Measurements from ENCODE around the gene SHISA9. TPM values are rescaled to one million over a fixed set of nuclear protein-coding genes. Genes with fewer than 3 reads are reported as not detected.
"Not testable (repeated sequence)": the region's sequence is repeated elsewhere in the genome, so short reads cannot be mapped to it uniquely, and the experiment has no call there.

Gene SHISA9
- total RNA-seq, 1 donor from 2014 or later = 0.17 TPM

DNA sequence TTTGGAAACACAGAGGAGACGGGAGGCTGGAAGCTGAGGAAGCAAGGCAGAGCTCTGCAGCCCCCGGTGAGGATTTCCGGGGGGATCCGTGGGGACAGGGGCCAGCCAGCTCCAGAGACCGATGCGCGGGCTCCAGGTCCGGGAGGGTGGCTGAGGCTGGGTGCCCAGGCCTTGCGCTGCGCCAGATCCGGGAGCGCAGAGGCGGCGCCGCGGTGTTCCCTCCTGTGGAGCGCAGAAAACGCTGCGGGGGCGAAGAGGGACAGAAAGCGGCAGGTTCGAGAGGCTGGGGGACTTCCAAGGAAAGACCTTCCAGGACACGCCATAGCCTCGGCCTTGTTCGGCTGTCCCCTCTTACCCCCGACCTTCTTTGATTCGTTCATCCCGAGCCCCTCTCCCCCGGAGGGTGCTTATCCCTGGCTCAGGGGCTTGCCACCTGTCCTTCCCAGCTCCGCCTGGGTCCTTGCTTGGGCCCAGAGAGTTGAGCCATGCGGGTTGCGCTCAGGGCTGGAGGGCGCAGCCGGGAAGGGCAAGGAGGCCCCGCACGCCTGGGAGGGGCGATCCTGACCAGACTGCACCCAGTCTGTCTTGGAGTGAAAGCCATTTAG, 697 bp upstream of the SHISA9 start:
- no peak for DNase-seq

GRCh38 chr16:12901204-12901596, 198 bp upstream of the SHISA9 start:
- no peak for DNase-seq

- DNase-seq = no peak
Observed at GRCh38 chr16:12902511-12903372, 1.3 kb downstream of the SHISA9 start.

GRCh38 chr16:12903407-12904328, 2.3 kb downstream of the SHISA9 start:
- no peak for DNase-seq

DNA sequence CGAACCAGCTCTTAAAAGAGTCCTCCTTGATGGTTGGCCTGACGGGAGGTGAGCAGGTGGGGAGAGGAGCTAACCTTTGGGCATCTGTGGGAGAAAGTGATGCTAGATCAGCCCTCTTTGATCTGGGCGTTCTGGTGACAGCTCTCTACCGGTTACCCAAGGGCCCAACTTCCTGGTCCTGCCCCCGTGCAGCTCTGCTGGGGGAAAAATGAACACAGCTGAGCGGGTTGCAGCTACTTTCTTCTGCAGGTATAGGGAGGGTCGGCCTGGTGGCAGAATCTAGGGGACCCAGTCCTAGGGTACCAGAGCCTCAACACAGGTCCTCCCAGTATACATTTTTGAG, 2.9 kb downstream of the SHISA9 start:
- no peak for DNase-seq

GRCh38 chr16:12906271-12906670, 4.9 kb downstream of the SHISA9 start:
- no peak for DNase-seq

DNA sequence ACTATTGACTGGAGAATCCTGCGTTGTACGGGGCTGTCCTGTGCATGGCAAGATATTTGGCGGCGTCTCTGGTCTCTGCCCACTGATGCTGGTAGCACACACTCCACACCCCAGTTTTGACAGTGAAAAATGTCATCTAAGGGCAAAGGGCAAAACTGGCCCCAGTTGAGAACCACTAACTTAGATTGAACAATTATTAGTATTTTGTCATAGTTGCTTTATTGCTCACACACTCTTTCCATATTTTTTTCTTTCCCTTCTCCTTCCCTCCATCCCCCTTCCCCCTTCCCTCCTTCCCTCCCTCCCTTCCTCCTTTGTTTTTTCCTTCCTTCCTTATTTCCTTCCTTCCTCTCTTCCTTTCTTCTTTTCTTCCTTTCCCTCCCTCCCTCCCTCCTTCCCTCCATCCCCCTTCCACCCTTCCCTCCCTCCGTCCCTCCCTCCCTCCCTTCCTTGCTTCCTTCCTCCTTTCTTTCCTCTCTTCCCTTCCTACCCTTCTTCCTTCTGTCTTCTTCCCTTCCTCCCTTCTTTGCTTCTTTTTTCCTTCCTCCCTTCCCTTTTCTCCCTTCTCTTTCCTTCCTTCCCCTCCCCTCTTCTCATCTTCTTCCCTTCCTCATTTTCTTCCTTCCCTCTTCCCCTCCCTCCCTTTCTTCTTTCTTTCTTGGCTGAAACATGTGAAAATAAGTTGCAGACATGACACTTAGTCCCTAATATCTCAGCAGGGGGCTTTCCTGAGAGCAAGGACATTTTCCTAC, 5.5 kb downstream of the SHISA9 start:
- no peak for DNase-seq

DNA sequence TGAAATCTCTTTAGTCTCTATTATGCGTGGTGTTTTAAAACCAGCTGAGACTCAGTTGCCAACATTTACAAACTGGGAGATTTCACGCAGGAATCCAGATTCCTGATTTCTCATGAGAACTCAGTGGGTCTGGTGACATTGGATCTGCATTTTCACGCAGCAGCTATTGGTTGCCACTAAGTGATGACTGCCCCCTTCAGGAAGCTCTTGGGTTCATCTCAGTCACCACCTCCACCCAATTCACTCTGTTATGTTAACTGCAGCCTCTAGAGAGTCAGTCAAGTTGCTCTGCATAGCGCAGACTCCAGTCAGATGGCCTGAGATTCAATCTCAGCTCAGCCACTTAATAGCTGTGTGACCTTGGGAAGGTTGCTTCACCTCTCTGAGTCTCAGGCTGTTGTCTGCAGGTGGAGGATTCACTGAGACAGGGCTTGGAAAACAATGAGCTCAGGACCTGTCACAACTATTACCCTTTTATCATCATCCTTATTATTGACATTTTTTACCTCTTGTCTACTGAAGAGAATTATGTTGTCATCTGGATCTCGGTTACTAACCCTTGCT, 6.4 kb downstream of the SHISA9 start:
- DNase-seq = peak; percentile 23

DNA sequence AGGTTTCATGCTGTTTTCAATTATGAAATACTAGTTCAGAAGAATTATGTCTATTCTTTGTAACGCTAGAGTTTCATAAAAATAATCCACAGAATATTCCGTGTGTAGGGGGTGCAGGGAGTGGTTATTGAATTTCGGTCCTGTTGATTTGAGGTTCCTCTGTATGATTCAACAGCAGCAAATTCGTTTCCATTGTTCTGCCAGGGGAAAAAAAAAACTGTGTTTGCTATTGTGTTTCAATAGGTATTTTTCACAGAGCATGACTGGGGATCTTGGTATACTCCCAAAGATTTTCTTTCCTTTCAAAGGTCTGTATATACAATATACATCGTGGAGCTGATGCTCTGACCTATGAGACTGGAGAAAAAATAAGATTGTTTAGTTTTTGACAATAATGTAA, 15.8 kb downstream of the SHISA9 start:
- DNase-seq = no peak

DNA sequence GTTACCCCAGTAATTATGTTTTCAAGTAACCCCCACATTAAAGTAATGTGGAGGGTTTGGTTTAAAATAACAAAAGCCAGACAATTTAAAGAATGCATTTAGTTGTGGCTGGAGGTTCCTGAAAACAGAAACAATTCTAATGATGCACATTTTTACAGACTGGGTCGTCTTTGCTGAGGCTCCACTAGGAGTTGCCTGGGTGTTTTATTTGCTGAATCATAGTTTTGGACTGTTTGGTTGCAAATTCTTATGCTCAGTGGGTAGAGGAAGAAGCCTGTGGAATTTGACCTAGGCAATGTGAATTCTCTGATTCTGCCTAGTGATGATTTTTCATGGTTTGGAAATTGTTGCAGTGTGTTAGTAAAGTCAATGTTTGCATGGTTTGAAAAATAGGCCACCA, 16.3 kb downstream of the SHISA9 start:
- no peak for DNase-seq

GRCh38 chr16:12920739-12921138, 19.3 kb downstream of the SHISA9 start:
- DNase-seq = no peak

DNA sequence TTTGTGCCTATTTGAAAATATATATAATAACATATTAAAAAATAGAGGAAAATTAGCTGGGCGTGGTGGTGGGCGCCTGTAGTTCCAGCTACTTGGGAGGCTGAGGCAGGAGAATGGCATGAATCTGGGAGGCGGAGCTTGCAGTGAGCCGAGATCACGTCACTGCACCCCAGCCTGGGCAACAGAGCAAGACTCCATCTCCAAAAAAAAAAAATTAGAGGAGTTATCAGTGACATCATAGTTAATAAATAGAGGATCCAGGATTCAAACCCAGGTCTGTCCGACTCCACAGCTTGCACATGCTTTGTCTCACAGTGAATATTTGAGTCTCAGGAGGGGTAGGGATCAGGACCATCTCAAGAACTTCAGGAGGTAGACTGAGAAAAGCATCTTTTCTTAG, 22.2 kb downstream of the SHISA9 start:
- DNase-seq = not testable (repeated sequence)

GRCh38 chr16:12925026-12925800, 23.8 kb downstream of the SHISA9 start:
- no peak for DNase-seq

DNA sequence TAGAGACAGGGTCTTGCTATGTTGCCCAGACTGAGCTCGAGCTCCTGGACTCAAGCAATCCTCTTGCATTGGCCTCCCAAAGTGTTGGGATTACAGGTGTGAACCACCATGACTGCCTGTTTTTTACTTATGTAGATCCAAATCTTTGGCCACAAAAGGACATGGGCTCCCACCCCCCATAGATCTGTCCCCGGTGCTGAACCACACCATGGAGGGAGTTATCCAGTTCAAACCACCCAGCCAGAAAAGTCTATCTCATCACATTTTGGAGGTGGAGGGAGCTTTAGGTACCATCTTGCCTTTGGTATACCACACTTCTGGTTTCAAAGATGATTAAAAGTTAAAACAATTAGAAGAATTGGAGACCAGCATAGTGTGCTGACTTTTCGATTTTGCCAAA, 26.2 kb downstream of the SHISA9 start:
- DNase-seq = no peak

- no peak for DNase-seq
Observed at GRCh38 chr16:12930881-12931280, 29.5 kb downstream of the SHISA9 start.

DNA sequence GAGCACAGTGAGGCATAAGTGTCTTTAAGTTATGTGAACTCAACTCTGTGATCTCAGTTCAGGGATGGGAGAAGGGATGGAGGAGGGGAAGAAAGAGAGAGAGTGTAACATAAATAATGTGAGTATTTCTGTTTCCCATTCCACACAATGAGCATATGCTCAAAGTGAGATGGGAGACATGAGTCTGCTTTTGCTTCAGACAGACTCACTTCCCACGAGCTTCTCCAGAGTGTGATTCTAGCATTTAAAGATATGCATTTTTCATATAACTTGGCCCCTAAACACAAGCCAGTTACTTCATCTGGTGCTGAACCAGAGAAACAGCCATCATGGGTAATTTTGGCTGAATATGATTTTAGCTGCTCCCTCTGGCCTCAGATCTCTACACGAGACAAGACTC, 35.0 kb downstream of the SHISA9 start:
- no peak for DNase-seq

- DNase-seq = no peak
Observed at GRCh38 chr16:12941896-12942295, 40.5 kb downstream of the SHISA9 start.

- DNase-seq = no peak
Observed at GRCh38 chr16:12942861-12943260, 41.5 kb downstream of the SHISA9 start.

DNA sequence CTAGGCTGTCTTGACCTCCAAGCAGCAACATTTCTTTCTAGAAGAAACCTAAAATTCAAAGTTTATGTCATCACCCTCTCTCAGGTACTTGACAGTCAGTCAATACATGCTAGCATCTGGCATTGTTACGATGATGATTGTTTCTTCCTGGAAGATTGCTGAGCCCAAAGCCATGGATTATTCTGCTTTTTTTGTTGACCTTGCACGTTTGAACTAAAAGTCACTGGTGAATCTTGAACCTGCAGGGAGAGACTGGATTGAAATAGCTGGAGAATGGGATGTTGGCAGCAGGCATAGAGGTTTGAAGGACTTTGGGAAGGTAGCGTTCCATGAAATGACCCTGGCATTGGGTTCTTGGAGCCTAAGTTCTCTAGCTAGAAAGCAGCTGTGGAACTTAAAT, 42.9 kb downstream of the SHISA9 start:
- no peak for DNase-seq

GRCh38 chr16:12951392-12951791, 50.0 kb downstream of the SHISA9 start:
- DNase-seq = no peak

GRCh38 chr16:12951976-12952375, 50.6 kb downstream of the SHISA9 start:
- no peak for DNase-seq
